ENCODE data around the gene TTYH3.

DNA sequence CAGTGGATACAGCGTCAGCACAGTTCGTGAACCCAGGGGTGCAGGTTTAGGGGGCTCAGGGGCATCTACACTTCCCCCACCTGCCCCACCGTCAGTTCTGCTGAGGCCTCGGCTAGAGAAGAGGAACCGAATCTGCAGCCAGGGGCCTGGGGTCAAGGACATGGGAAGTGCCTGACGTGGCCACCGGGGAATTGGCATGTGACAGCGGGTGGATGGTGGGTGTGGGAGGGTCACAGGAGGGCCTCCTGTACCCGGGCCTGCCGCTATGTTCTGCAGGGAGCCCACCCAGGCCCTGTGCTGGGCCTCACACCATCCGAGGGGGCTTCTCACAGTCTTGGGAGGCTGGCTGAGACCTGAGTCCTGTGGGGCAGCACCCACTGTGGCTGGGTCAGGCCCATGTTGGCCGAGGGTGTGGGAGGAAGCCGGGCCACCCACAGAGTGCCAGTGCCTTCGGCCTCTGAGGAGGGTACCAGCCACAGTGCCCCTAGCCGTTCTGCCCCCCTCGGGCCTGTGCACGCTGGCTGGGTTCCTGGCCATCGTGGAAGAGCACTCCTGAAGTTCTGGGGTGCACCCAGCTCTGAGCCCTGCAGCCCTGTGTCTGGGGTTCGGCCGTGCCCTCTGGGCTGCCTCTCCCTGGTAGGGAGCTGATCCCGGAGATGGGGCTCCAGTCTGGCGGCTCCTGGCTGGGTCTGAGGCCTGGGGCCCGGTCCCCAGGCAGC lies 5.9 kb downstream of the TTYH3 start:
- TF ChIP-seq POLR2A (IDR thresholded peaks at IDR 0.05) (no peak), POLR2AphosphoS5 (IDR thresholded peaks at IDR 0.05; ENCODE audit: insufficient read depth in 1 of 2, low read depth in 1 of 2) (no peak)
- TF ChIP-seq, protein P1, sequence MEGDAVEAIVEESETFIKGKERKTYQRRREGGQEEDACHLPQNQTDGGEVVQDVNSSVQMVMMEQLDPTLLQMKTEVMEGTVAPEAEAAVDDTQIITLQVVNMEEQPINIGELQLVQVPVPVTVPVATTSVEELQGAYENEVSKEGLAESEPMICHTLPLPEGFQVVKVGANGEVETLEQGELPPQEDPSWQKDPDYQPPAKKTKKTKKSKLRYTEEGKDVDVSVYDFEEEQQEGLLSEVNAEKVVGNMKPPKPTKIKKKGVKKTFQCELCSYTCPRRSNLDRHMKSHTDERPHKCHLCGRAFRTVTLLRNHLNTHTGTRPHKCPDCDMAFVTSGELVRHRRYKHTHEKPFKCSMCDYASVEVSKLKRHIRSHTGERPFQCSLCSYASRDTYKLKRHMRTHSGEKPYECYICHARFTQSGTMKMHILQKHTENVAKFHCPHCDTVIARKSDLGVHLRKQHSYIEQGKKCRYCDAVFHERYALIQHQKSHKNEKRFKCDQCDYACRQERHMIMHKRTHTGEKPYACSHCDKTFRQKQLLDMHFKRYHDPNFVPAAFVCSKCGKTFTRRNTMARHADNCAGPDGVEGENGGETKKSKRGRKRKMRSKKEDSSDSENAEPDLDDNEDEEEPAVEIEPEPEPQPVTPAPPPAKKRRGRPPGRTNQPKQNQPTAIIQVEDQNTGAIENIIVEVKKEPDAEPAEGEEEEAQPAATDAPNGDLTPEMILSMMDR (IDR thresholded peaks at IDR 0.05): no peak

Data from vagina (tissue), 2 donors.